GM12878 (cell line): ENCODE data around the gene RASAL3. TPM values are rescaled to one million over a fixed set of nuclear protein-coding genes. Genes with fewer than 3 reads are reported as not detected.

Experiments used
- ATAC-seq: fragments of 200-7000 bp; cut with Tn5 transposase; 3 replicates; pipeline ENCODE4 v1.9.1; 2020; ENCODE audit warnings: mild to moderate bottlenecking, moderate library complexity
- BruUV-seq: library from RNA; stranded (reverse); fragments of 400-500 nt; replicated peaks from 2 replicates; lab custom pipeline; 2021; lab: Mats Ljungman, UMichigan
- CTCF ChIA-PET: fragments of 300-600 bp; sonication (Branson Sonifier 250); formaldehyde crosslinking; extraction: SDS; loops from one replicate; lab custom pipeline; 2021; ENCODE audit warnings: inconsistent platforms; lab: Yijun Ruan, JAX
- POLR2A ChIA-PET: fragments of 350-600 bp; formaldehyde crosslinking; extraction: SDS; loops from one replicate; lab custom pipeline; 2021; ENCODE audit warnings: inconsistent platforms; lab: Charles Lee
- RAD21 ChIA-PET: fragments of 300-600 bp; sonication (Branson Sonifier 250); formaldehyde crosslinking; loops from one replicate; lab custom pipeline; 2023; ENCODE audit warnings: antibody characterized with exemption; ENCODE audit not compliant: unreplicated experiment; lab: Charles Lee
- SMC1A ChIA-PET: fragments of 300-600 bp; sonication (Branson Sonifier 250); formaldehyde crosslinking; loops from one replicate; lab custom pipeline; 2023; ENCODE audit not compliant: unreplicated experiment, uncharacterized antibody; lab: Charles Lee
- DNase-seq: peaks from one replicate; pipeline ENCODE4 v3.0.0-alpha.2; 2011; ENCODE audit warnings: low read depth, low spot score
- FAIRE-seq: peaks from 3 replicates; lab custom pipeline; 2011; peaks lifted over from hg19 to GRCh38; lab: Jason Lieb, UNC
- H2AFZ ChIP-seq: 2 replicates; pipeline ENCODE4 v1.6.0; 2011; ENCODE audit warnings: low read depth, low read length, control low read depth; ENCODE audit not compliant: control insufficient read depth
- H3K27ac ChIP-seq: 2 replicates; pipeline ENCODE4 v1.5.1; 2011; ENCODE audit warnings: control low read depth; ENCODE audit not compliant: control insufficient read depth, insufficient read depth
- H3K27me3 ChIP-seq, 2 experiments: replicated peaks in 1 of 2; 2 replicates each; pipeline versions ENCODE4 v1.6.0 to v1.6.1; 2011; ENCODE audit warnings: low read length in 1 of 2; ENCODE audit not compliant: control insufficient read depth in 2 of 2, insufficient read depth in 2 of 2
- H3K36me3 ChIP-seq, 2 experiments: 2 replicates each; pipeline ENCODE4 v1.5.1; 2011; ENCODE audit warnings: low read length in 1 of 2; ENCODE audit not compliant: control insufficient read depth in 2 of 2, insufficient read depth in 2 of 2
- H3K4me1 ChIP-seq: 2 replicates; pipeline ENCODE4 v1.6.1; 2011; ENCODE audit warnings: mild to moderate bottlenecking, low read length, moderate library complexity, mixed read lengths; ENCODE audit not compliant: control insufficient read depth, insufficient read depth
- H3K4me2 ChIP-seq: 2 replicates; pipeline ENCODE4 v1.6.0; 2011; ENCODE audit warnings: control low read depth; ENCODE audit not compliant: control insufficient read depth, insufficient read depth
- H3K4me3 ChIP-seq: fragments of 200-600 bp; sonication (generic); 2 replicates; pipeline ENCODE4 v1.5.1; 2016
- H3K79me2 ChIP-seq: 2 replicates; pipeline ENCODE4 v1.6.0; 2011; ENCODE audit warnings: low read length; ENCODE audit not compliant: control insufficient read depth, insufficient read depth
- H3K9ac ChIP-seq: 2 replicates; pipeline ENCODE4 v1.8.0; 2011; ENCODE audit warnings: low read length, control low read depth, mixed read lengths; ENCODE audit not compliant: control insufficient read depth, insufficient read depth
- H3K9me3 ChIP-seq: replicated peaks from 3 replicates; pipeline ENCODE4 v1.5.1; 2011; ENCODE audit warnings: mild to moderate bottlenecking, low read length; ENCODE audit not compliant: control insufficient read depth, insufficient read depth
- H4K20me1 ChIP-seq: 2 replicates; pipeline ENCODE4 v1.6.0; 2011; ENCODE audit not compliant: control insufficient read depth, insufficient read depth
- ATF7 ChIP-seq: fragments of 450-650 bp; IDR thresholded peaks from 2 replicates; pipeline ENCODE4 v1.6.1; 2016; ENCODE audit warnings: low read depth, mild to moderate bottlenecking
- CBFB ChIP-seq: IDR thresholded peaks from 2 replicates; pipeline ENCODE4 v1.6.1; 2016; ENCODE audit warnings: antibody characterized with exemption, low read depth
- DPF2 ChIP-seq: fragments of 450-650 bp; IDR thresholded peaks from 2 replicates; pipeline ENCODE4 v1.6.1; 2017; ENCODE audit warnings: mild to moderate bottlenecking
- EP300 ChIP-seq, 2 experiments: fragments of 150-350 bp in 1 of 2; IDR thresholded peaks; 2 replicates each; pipeline ENCODE4 v1.6.1; 2011 to 2012; ENCODE audit warnings: low read depth in 2 of 2, low read length in 2 of 2, borderline replicate concordance in 1 of 2, improper control_type of control experiment in 1 of 2, inconsistent platforms in 1 of 2; ENCODE audit not compliant: control insufficient read depth in 1 of 2
- KLF5 ChIP-seq: fragments of 450-650 bp; IDR thresholded peaks from 2 replicates; pipeline ENCODE4 v1.6.1; 2014; ENCODE audit warnings: mild to moderate bottlenecking; ENCODE audit not compliant: partially characterized antibody
- MLLT1 ChIP-seq: fragments of 450-650 bp; IDR thresholded peaks from 2 replicates; pipeline ENCODE4 v1.6.1; 2016; ENCODE audit warnings: mild to moderate bottlenecking
- MYB ChIP-seq: fragments of 150-350 bp; IDR thresholded peaks from 2 replicates; pipeline ENCODE4 v1.6.1; 2014; ENCODE audit warnings: mild to moderate bottlenecking, low read depth, low read length, borderline replicate concordance
- PAX8 ChIP-seq: fragments of 450-650 bp; IDR thresholded peaks from 2 replicates; pipeline ENCODE4 v1.6.1; 2017; ENCODE audit warnings: mild to moderate bottlenecking, moderate library complexity
- SIN3A ChIP-seq: IDR thresholded peaks from 2 replicates; pipeline ENCODE4 v1.6.1; 2012; ENCODE audit warnings: low read depth, low read length, improper control_type of control experiment
- SMAD5 ChIP-seq: IDR thresholded peaks from 2 replicates; pipeline ENCODE4 v1.6.1; 2016; ENCODE audit warnings: antibody characterized with exemption, low read depth
- SMC3 ChIP-seq: IDR thresholded peaks from 2 replicates; pipeline ENCODE4 v1.6.1; 2011; ENCODE audit warnings: low read length, improper control_type of control experiment, borderline replicate concordance
- SRF ChIP-seq, 2 experiments: IDR thresholded peaks; 2 replicates each; pipeline ENCODE4 v1.6.1; 2011; ENCODE audit warnings: low read depth in 2 of 2, low read length in 2 of 2, mild to moderate bottlenecking in 1 of 2, moderate library complexity in 1 of 2
- ZNF217 ChIP-seq: fragments of 450-650 bp; IDR thresholded peaks from 2 replicates; pipeline ENCODE4 v1.6.1; 2017; ENCODE audit warnings: antibody characterized with exemption, mild to moderate bottlenecking
- ZNF384 ChIP-seq: IDR thresholded peaks from 2 replicates; pipeline ENCODE4 v1.6.1; 2012; ENCODE audit warnings: low read depth, mild to moderate bottlenecking, low read length, improper control_type of control experiment, borderline replicate concordance
- WGBS: methylation state at CpG from one replicate; pipeline ENCODE4 v1.1.6; 2016; ENCODE audit warnings: low lambda C conversion rate; ENCODE audit not compliant: insufficient replicate concordance, insufficient coverage; ENCODE audit errors: missing lambda C conversion rate; 5-methylcytosine and 5-hydroxymethylcytosine counted together
- in situ Hi-C: fragments of 300-500 bp; cut with MboI; formaldehyde crosslinking; loops from 9 replicates; pipeline ENCODE4 v1.14.3; 2018; ENCODE audit warnings: mixed read lengths
- intact Hi-C: fragments of 100-400 bp; cut with micrococcal nuclease; formaldehyde crosslinking; loops from one replicate; pipeline ENCODE4 v1.14.2; 2022; ENCODE audit not compliant: unreplicated experiment
- polyA plus RNA-seq, 11 experiments: library from polyadenylated mRNA; depleted of rRNA in 4 of 11; unstranded in 6 of 11; stranded (reverse) in 5 of 11; fragments of >200 nt; fragmentation: Nextera tagmentation in 4 of 11; fragmentation: Illumina TruSeq in 1 of 11; extraction: Ambion mirVana in 4 of 11; extraction: Trizol in 1 of 11; gene quantifications; 1 replicate in 1 of 11; 2 replicates in 10 of 11; pipeline versions ENCODE4 v1.2.1 to v1.2.3, GENCODE V29; 2011 to 2016; ENCODE audit warnings: inconsistent platforms in 2 of 11, missing spikeins in 2 of 11, low read depth in 1 of 11
- total RNA-seq, 4 experiments: library from RNA; depleted of rRNA in 3 of 4; stranded (reverse); fragments of >200 nt in 3 of 4; fragmentation: Illumina TruSeq in 1 of 4; extraction: Trizol in 1 of 4; gene quantifications; 2 replicates each; pipeline versions ENCODE4 v1.2.1 to v1.2.3, GENCODE V29; 2013 to 2021
- TF ChIP-seq, protein P1 (sequence below): IDR thresholded peaks from 2 replicates; pipeline ENCODE4 v1.6.1; 2012; ENCODE audit warnings: mild to moderate bottlenecking, low read depth, low read length
- TF ChIP-seq, protein P2 (sequence below): fragments of 450-650 bp; IDR thresholded peaks from 2 replicates; pipeline ENCODE4 v1.6.1; 2018; ENCODE audit warnings: mild to moderate bottlenecking, low read depth, moderate library complexity; ENCODE audit not compliant: partially characterized antibody

RASAL3 gene
- total and polyA plus RNA-seq, 10 of the 15 experiments (the other 5 are each of a cell fraction or from before 2014, with no cell fraction given) = 1.7 to 81.3 (median 23.2) TPM

- TF ChIP-seq, protein P1, sequence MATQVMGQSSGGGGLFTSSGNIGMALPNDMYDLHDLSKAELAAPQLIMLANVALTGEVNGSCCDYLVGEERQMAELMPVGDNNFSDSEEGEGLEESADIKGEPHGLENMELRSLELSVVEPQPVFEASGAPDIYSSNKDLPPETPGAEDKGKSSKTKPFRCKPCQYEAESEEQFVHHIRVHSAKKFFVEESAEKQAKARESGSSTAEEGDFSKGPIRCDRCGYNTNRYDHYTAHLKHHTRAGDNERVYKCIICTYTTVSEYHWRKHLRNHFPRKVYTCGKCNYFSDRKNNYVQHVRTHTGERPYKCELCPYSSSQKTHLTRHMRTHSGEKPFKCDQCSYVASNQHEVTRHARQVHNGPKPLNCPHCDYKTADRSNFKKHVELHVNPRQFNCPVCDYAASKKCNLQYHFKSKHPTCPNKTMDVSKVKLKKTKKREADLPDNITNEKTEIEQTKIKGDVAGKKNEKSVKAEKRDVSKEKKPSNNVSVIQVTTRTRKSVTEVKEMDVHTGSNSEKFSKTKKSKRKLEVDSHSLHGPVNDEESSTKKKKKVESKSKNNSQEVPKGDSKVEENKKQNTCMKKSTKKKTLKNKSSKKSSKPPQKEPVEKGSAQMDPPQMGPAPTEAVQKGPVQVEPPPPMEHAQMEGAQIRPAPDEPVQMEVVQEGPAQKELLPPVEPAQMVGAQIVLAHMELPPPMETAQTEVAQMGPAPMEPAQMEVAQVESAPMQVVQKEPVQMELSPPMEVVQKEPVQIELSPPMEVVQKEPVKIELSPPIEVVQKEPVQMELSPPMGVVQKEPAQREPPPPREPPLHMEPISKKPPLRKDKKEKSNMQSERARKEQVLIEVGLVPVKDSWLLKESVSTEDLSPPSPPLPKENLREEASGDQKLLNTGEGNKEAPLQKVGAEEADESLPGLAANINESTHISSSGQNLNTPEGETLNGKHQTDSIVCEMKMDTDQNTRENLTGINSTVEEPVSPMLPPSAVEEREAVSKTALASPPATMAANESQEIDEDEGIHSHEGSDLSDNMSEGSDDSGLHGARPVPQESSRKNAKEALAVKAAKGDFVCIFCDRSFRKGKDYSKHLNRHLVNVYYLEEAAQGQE = no peak
- no peak for TF ChIP-seq DPF2
- no peak for TF ChIP-seq MLLT1
These were observed 20.5 kb downstream of the RASAL3 start (continued) for GRCh38 chr19:15443838-15444237.

- Histone ChIP-seq H3K27ac (no peak overlapping the region), H3K9me3 (no peaks in the 10 kb centered on the region), H3K36me3 (no peaks in the 10 kb centered on the region), H3K4me3 (no peak overlapping the region), H3K79me2 (no peaks in the 10 kb centered on the region), H2AFZ (no peak overlapping the region), H3K9ac (no peak overlapping the region), H3K4me1 (no peaks in the 10 kb centered on the region; the same call in 1 of the 2 replicates), H3K27me3 (no peaks in the 10 kb centered on the region), H4K20me1 (no peaks in the 10 kb centered on the region; the same call in 1 of the 2 replicates), H3K4me2 (no peak overlapping the region)
- no TSS peak for BruUV-seq
- CTCF ChIA-PET = no interaction called here
- POLR2A ChIA-PET = no interaction called here
- RAD21 ChIA-PET = no interaction called here
- in situ Hi-C loops = no loop called here
- SMC1A ChIA-PET = no interaction called here
- FAIRE-seq = no peak
- WGBS = 58% methylated on average over 3 of the region's 3 CpGs
- no peak for DNase-seq
- intact Hi-C loops = no loop called here
- no peak for ATAC-seq
- TF ChIP-seq SRF (IDR thresholded peaks at IDR 0.05; ENCODE audit: low read depth in 2 of 2, low read length in 2 of 2) (no peak), EP300 (IDR thresholded peaks at IDR 0.05; ENCODE audit: borderline replicate concordance in 1 of 2, control insufficient read depth in 1 of 2, low read depth in 2 of 2, low read length in 2 of 2) (no peak), ZNF384 (no peak), ZNF217 (no peak), SMC3 (no peak), CBFB (no peak), MYB (no peak), SMAD5 (no peak), SIN3A (no peak), PAX8 (no peak), KLF5 (no peak), ATF7 (no peak)
- TF ChIP-seq, protein P2, sequence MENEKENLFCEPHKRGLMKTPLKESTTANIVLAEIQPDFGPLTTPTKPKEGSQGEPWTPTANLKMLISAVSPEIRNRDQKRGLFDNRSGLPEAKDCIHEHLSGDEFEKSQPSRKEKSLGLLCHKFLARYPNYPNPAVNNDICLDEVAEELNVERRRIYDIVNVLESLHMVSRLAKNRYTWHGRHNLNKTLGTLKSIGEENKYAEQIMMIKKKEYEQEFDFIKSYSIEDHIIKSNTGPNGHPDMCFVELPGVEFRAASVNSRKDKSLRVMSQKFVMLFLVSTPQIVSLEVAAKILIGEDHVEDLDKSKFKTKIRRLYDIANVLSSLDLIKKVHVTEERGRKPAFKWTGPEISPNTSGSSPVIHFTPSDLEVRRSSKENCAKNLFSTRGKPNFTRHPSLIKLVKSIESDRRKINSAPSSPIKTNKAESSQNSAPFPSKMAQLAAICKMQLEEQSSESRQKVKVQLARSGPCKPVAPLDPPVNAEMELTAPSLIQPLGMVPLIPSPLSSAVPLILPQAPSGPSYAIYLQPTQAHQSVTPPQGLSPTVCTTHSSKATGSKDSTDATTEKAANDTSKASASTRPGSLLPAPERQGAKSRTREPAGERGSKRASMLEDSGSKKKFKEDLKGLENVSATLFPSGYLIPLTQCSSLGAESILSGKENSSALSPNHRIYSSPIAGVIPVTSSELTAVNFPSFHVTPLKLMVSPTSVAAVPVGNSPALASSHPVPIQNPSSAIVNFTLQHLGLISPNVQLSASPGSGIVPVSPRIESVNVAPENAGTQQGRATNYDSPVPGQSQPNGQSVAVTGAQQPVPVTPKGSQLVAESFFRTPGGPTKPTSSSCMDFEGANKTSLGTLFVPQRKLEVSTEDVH = no peak
These were observed 21.0 kb downstream of the RASAL3 start for GRCh38 chr19:15443325-15443724.
